Metanephros (tissue), 2 donors: ENCODE data around the gene RASL12. TPM values are rescaled to one million over a fixed set of nuclear protein-coding genes. Genes with fewer than 3 reads are reported as not detected.

Source experiments
- small RNA-seq: library from RNA; depleted of rRNA; stranded (forward); fragments of <200 nt; gene quantifications from one replicate; pipeline ENCODE3, GENCODE V24; 2014; ENCODE audit warnings: low replicate concordance
- total RNA-seq: library from RNA; depleted of rRNA; stranded (reverse); fragments of >200 nt; gene quantifications from one replicate; pipeline ENCODE4 v1.2.3, GENCODE V29; 2014

The RASL12 gene
- 12.6 TPM for total RNA-seq

GRCh38 chr15:65067645-65068402 is at the start of gene RASL12:
Gene RASL12 (minus strand): TSS chr15:65067991. CDS start chr15:65067835, 156 bp downstream.

GRCh38 chr15:65115086-65115485 is 47.3 kb upstream of the RASL12 start, which contains the start of gene UBAP1L:
Gene UBAP1L (minus strand): TSS chr15:65115200. CDS start chr15:65106215, 8,985 bp downstream.

GRCh38 chr15:65076486-65077290 is 8.9 kb upstream of the RASL12 start, which contains the start of gene KBTBD13:
Gene KBTBD13 (plus strand): TSS chr15:65076746. CDS start chr15:65076816, 70 bp downstream.

GRCh38 chr15:65044724-65045481 is 22.9 kb downstream of the RASL12 start, which contains the start of gene SLC51B:
Gene SLC51B (plus strand): TSS chr15:65045387. CDS start chr15:65050005, 4,618 bp downstream.

GRCh38 chr15:65028921-65029735 is 38.7 kb downstream of the RASL12 start, which contains the start of gene MTFMT:
Gene MTFMT (minus strand): TSS chr15:65029639. CDS start chr15:65029613, 26 bp downstream.

Small RNAs within 50 kb of the gene (small RNA-seq; reads per million reads assigned to genes)
- gene AC013553.1: not detected

Other genes starting within 250 kb of the RASL12 start
- 9.1 TPM for gene PIF1, start 242.3 kb downstream of the RASL12 start, total RNA-seq
- 28.8 TPM for gene PLEKHO2, start 226.1 kb downstream of the RASL12 start, total RNA-seq
- gene ANKDD1A, start 156.1 kb downstream of the RASL12 start, total RNA-seq: 6.9 TPM
- gene SPG21, start 78.1 kb downstream of the RASL12 start, total RNA-seq: 79.1 TPM
- 12.8 TPM for gene MTFMT, start 38.4 kb downstream of the RASL12 start, total RNA-seq
- 1.5 TPM for gene SLC51B, start 22.6 kb downstream of the RASL12 start, total RNA-seq
- gene KBTBD13, start 8.8 kb upstream of the RASL12 start, total RNA-seq: 1.2 TPM
- 5.6 TPM for gene UBAP1L, start 47.2 kb upstream of the RASL12 start, total RNA-seq
- 19.2 TPM for gene PDCD7, start 65.8 kb upstream of the RASL12 start, total RNA-seq
- gene CLPX, start 117.4 kb upstream of the RASL12 start, total RNA-seq: 48.5 TPM
- 9.8 TPM for gene CILP, start 143.5 kb upstream of the RASL12 start, total RNA-seq
- 8.8 TPM for gene PARP16, start 218.9 kb upstream of the RASL12 start, total RNA-seq
- not detected for gene RNU5A-1, start 228.1 kb upstream of the RASL12 start, total RNA-seq
- gene RNU5B-1, start 236.7 kb upstream of the RASL12 start, total RNA-seq: not detected